Activated CD8-positive, alpha-beta memory T cell treated with anti-CD3 and anti-CD28 coated beads for 24 hours (primary cell): ENCODE results near the gene ORC3.
"Not testable (repeated sequence)": the region's sequence is repeated elsewhere in the genome, so short reads cannot be mapped to it uniquely, and the experiment has no call there.

ENCODE experiments used
- DNase-seq: peaks from one replicate; pipeline ENCODE4 v3.0.0-alpha.2; 2020

Gene ORC3

DNA sequence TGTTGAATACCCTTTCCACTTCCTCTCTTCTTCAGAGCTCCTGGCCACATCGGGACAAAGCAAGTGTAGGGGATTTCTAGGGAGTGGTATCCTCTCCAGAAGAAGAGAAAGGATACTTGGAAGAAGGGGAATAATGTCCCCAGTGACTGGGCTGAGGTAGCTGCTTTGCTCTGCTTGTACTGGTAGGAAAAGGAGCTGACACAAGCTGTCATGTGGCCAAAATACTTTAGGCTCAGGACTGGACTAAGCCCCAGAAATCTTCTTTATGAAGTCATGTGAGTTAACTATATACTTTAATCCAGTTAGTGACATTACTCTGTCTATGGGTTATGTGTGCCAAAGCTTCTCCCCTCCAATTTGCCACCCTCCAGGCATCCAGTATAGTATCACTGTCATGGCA, 71.6 kb downstream of the ORC3 start:
- no peak for DNase-seq

- no peak for DNase-seq
These were observed 73.5 kb downstream of the ORC3 start for GRCh38 chr6:87663434-87663833.

DNA sequence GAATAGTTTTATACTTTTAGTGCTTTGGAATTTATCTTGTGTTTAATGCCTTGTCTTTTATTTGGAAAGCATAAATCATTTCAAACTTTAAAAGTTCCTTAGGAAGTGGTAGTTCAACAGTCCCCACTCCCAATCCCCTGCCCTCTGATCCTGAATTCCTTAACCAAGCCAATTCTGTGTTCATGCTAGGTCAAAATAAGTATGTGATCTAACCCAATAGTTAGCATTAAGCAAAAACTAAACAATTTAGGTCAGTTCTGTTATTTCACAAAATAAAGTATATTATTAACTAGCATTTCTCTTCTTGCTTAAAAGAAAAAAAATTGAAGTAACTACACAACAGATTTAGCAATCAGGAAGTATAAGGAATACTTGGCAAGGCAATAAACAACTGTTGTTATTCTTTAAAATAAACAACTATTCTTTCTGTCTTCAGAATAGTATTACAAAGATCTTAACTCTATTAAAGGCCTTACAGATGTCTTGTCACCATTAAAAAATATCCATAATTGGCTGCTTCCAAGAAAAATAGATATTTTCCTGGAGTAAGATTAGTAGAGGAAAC, 75.1 kb downstream of the ORC3 start:
- DNase-seq: no peak

- no peak for DNase-seq
These were observed 77.1 kb downstream of the ORC3 start for GRCh38 chr6:87667032-87667431.

GRCh38 chr6:87668013-87668412, 78.1 kb downstream of the ORC3 start:
- DNase-seq: no peak

- no peak for DNase-seq
These were observed 79.1 kb downstream of the ORC3 start for GRCh38 chr6:87669051-87669450.

DNA sequence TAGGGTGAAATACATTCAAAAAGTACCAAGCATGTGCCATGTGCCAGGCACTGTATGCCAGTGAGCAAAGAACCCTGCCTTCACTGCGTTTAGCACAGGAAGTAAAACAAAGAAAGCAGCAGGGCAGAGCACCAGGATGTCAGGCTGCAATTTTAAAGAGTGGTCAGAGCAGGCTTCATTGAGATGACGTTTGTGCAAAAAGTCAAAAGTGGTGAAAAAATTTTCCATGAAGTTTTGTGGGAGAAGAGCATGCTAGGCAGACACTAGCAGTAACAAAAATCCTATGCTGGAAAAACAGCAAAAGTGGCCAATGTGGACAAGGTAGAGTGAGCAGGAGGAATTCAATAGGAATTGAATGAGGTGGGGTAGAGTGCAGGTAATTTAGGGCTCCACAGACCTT, 80.8 kb downstream of the ORC3 start:
- no peak for DNase-seq

DNA sequence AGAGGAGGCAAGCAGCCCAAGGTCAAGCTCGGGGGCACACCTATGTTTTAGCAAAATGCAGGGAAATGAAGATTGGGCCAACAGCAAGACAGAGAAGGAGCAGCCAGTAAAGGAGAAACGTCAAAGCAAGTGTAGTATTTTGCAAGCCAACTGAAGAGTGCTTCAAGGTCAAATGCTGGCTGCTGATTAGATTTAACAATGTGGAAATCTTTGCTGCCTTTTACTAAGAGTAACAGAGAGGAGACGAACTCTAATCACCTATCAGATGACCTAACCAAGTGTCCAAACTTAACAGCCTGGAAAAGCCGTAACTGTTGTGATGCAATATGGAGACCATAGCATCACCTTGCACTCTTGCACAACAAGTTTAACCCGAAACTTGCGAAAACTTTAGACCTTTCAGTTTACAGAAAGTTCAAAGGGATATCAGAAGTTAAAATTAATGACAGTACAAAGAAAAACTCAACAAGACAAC, 81.7 kb downstream of the ORC3 start:
- no peak for DNase-seq

GRCh38 chr6:87672641-87673040, 82.7 kb downstream of the ORC3 start:
- no peak for DNase-seq

GRCh38 chr6:87673237-87673636, 83.3 kb downstream of the ORC3 start:
- no peak for DNase-seq

- DNase-seq: no peak
These were observed 84.4 kb downstream of the ORC3 start for GRCh38 chr6:87674290-87674689.

DNA sequence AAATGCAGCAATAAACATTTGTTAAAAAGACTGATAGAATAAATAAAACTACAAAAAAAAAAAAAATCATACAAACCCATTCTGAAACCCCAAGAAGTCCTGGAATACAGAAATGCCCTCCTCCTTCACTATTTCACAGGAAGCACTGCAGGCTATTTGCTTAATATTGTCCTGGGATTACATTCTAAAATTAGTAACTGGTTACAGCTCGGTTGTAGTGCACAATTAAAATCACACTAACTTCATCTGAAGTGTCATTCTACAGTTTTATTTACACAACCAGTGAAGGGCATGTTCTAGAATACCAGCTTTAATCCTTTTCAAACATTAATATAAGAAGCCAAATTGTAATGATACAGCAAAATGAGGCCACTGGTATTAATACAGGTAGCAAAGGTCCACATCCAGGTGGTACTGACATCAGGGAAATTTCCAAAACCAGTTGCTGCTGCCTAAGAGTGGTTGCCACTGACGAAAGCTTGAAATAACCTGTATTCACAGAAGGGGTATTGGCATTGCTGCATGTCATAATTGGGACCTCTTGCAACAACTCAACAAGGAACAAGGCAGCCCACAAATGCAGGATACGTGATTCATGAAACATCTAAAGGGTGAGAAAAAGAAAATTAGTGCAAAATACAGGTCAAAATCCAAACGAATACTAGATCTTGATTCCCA, 85.2 kb downstream of the ORC3 start:
- DNase-seq: no peak

- no peak for DNase-seq
These were observed 92.4 kb downstream of the ORC3 start for GRCh38 chr6:87682310-87682709.

DNA sequence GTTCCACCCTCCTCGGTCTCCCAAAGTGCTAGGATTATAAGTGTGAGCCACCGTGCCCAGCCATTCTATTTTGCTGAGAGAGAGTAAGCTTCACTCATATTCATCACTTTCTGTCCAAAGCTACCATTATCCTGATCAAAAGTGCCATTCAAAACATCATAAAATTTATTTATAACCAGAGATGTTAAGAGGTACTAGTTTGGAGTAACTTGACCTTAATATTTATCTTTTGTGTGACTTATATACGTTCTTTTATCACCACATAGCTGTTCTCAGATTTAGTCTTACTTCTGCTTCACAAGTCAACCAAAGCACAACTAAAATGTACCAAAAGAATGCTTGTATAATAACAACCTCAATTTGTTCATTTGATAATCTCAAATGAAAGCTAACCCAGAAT, 94.0 kb downstream of the ORC3 start:
- DNase-seq: no peak

- no peak for DNase-seq
These were observed 95.1 kb downstream of the ORC3 start for GRCh38 chr6:87684895-87685654.

- not testable (repeated sequence) for DNase-seq
These were observed 96.8 kb downstream of the ORC3 start for GRCh38 chr6:87686636-87687205.

- DNase-seq: no peak
These were observed 97.4 kb downstream of the ORC3 start for GRCh38 chr6:87687296-87687695.

- DNase-seq: not testable (repeated sequence)
These were observed 98.0 kb downstream of the ORC3 start for GRCh38 chr6:87687893-87688292.

- no peak for DNase-seq
These were observed 100.5 kb downstream of the ORC3 start for GRCh38 chr6:87690441-87690840.

- no peak for DNase-seq
These were observed 102.2 kb downstream of the ORC3 start for GRCh38 chr6:87692086-87692485.

GRCh38 chr6:87696817-87697216, 106.9 kb downstream of the ORC3 start:
- DNase-seq: not testable (repeated sequence)

GRCh38 chr6:87697581-87698546, 107.9 kb downstream of the ORC3 start:
- DNase-seq: no peak
